HepG2 (cell line): ENCODE results near the gene HOXC10. TPM values are rescaled to one million over a fixed set of nuclear protein-coding genes. Genes with fewer than 3 reads are reported as not detected.

ENCODE experiments used
- ARID4A ChIP-seq: sonication (generic); formaldehyde crosslinking; IDR thresholded peaks from 2 replicates; pipeline ENCODE4 v1.5.0; 2020; ENCODE audit warnings: mild to moderate bottlenecking, missing genetic modification reagents, borderline replicate concordance
- BHLHE40 ChIP-seq: IDR thresholded peaks from 2 replicates; pipeline ENCODE4 v1.6.1; 2011; ENCODE audit warnings: low read length, improper control_type of control experiment
- ELF3 ChIP-seq: IDR thresholded peaks from 2 replicates; pipeline ENCODE4 v1.6.1; 2016; ENCODE audit warnings: missing genetic modification reagents, missing compliant biosample characterization
- HNF4G ChIP-seq, 2 experiments: sonication (generic) in 1 of 2; formaldehyde crosslinking in 1 of 2; IDR thresholded peaks; 2 replicates each; pipeline versions ENCODE4 v1.4.0 to v1.6.1; 2011 to 2020; ENCODE audit warnings: borderline replicate concordance in 2 of 2, low read depth in 2 of 2, mild to moderate bottlenecking in 2 of 2, low read length in 1 of 2, missing genetic modification reagents in 1 of 2, moderate library complexity in 1 of 2
- MTA1 ChIP-seq: sonication (generic); formaldehyde crosslinking; IDR thresholded peaks from 2 replicates; pipeline ENCODE4 v1.4.0; 2020; ENCODE audit warnings: missing genetic modification reagents, mild to moderate bottlenecking, borderline replicate concordance
- NCOR1 ChIP-seq: fragments of 200-600 bp; sonication (generic); IDR thresholded peaks from 2 replicates; pipeline ENCODE4 v1.7.0; 2017; ENCODE audit warnings: antibody characterized with exemption, low read length, borderline replicate concordance
- NKX3-1 ChIP-seq: sonication (generic); formaldehyde crosslinking; IDR thresholded peaks from 2 replicates; pipeline ENCODE4 v1.5.0; 2020; ENCODE audit warnings: missing genetic modification reagents
- NR2F1 ChIP-seq, 2 experiments: fragments of 450-650 bp in 1 of 2; formaldehyde crosslinking in 1 of 2; IDR thresholded peaks; 2 replicates each; pipeline versions ENCODE4 v1.5.0 to v1.6.1; 2016 to 2020; ENCODE audit warnings: mild to moderate bottlenecking in 1 of 2, missing compliant biosample characterization in 1 of 2, missing genetic modification reagents in 1 of 2, moderate library complexity in 1 of 2
- PCBP2 ChIP-seq: fragments of 200-400 bp; formaldehyde crosslinking; optimal IDR thresholded peaks from 2 replicates; pipeline ENCODE3; 2018; ENCODE audit warnings: low read length, low read depth; ENCODE audit not compliant: poor library complexity, severe bottlenecking
- PHF21A ChIP-seq: sonication (generic); formaldehyde crosslinking; IDR thresholded peaks from 2 replicates; pipeline ENCODE4 v1.5.0; 2020; ENCODE audit warnings: mild to moderate bottlenecking, missing genetic modification reagents
- TCF12 ChIP-seq, 2 experiments: fragments of 450-650 bp in 1 of 2; sonication (generic) in 1 of 2; formaldehyde crosslinking in 1 of 2; IDR thresholded peaks; 2 replicates each; pipeline versions ENCODE4 v1.6.1 to v1.8.0; 2017 to 2022; ENCODE audit warnings: antibody characterized with exemption in 1 of 2, mild to moderate bottlenecking in 1 of 2, missing genetic modification reagents in 1 of 2, moderate library complexity in 1 of 2
- ZNF275 ChIP-seq: sonication (generic); formaldehyde crosslinking; IDR thresholded peaks from 2 replicates; pipeline ENCODE4 v1.8.0; 2022; ENCODE audit warnings: missing genetic modification reagents, mild to moderate bottlenecking, inconsistent platforms, borderline replicate concordance
- ZNF501 ChIP-seq: sonication (generic); formaldehyde crosslinking; IDR thresholded peaks from 2 replicates; pipeline ENCODE4 v1.5.1; 2020; ENCODE audit warnings: mild to moderate bottlenecking, moderate library complexity, missing genetic modification reagents
- ZNF646 ChIP-seq: sonication (generic); formaldehyde crosslinking; IDR thresholded peaks from 2 replicates; pipeline ENCODE4 v1.9.0; 2021; ENCODE audit warnings: mild to moderate bottlenecking, missing genetic modification reagents
- ZNF740 ChIP-seq: sonication (generic); formaldehyde crosslinking; IDR thresholded peaks from 2 replicates; pipeline ENCODE4 v1.4.0; 2020; ENCODE audit warnings: missing genetic modification reagents
- polyA plus RNA-seq, 8 experiments: library from polyadenylated mRNA; depleted of rRNA in 3 of 8; stranded (reverse) in 7 of 8; unstranded in 1 of 8; fragments of >200 nt; fragmentation: Illumina TruSeq in 4 of 8; extraction: Trizol in 4 of 8; gene quantifications; 2 replicates each; pipeline versions ENCODE4 v1.2.1 to v1.2.3, GENCODE V29; 2011 to 2016; ENCODE audit warnings: low read depth in 4 of 8, missing spikeins in 1 of 8, mixed read lengths in 1 of 8; ENCODE audit not compliant: insufficient read depth in 1 of 8
- total RNA-seq, 5 experiments: library from RNA; depleted of rRNA; stranded (reverse); fragments of >200 nt; fragmentation: Illumina TruSeq; extraction: Trizol; gene quantifications; 2 replicates each; pipeline ENCODE4 v1.2.3, GENCODE V29; 2016; ENCODE audit warnings: low read depth in 1 of 5

The HOXC10 gene
- total and polyA plus RNA-seq, 2 of the 13 experiments (the other 11 are each of a cell fraction or from before 2014, with no cell fraction given), result not detected

- TF ChIP-seq ZNF646 (no peak), BHLHE40 (no peak), ARID4A (peak; percentile 13; the same call in 1 of the 2 replicates), NR2F1 (CRISPR knock-in tag; IDR thresholded peaks at IDR 0.05) (peak in 1 of 2 experiments; percentile 15; a peak in 1 of 4 replicates), TCF12 (IDR thresholded peaks at IDR 0.05) (no peak), TCF12 (CRISPR knock-in tag; IDR thresholded peaks at IDR 0.05) (no peak), HNF4G (IDR thresholded peaks at IDR 0.05; ENCODE audit: borderline replicate concordance, low read depth, low read length) (peak; percentile 85), HNF4G (CRISPR knock-in tag; IDR thresholded peaks at IDR 0.05; ENCODE audit: borderline replicate concordance, low read depth) (peak; percentile 50; the same call in 1 of the 2 replicates), NKX3-1 (CRISPR knock-in tag) (no peak), NCOR1 (peak; percentile 73; the same call in 1 of the 2 replicates), MTA1 (CRISPR knock-in tag) (0 out of 2 replicates have a peak, but pooled peaks have one; percentile 22), PCBP2 (no peak), ELF3 (CRISPR knock-in tag) (no peak), ZNF275 (CRISPR knock-in tag) (0 out of 2 replicates have a peak, but pooled peaks have one; percentile 15), ZNF740 (CRISPR knock-in tag) (no peak), ZNF501 (CRISPR knock-in tag) (peak; percentile 39), PHF21A (CRISPR knock-in tag) (peak; percentile 70)
These were observed 3.7 kb downstream of the HOXC10 start (continued) for GRCh38 chr12:53988541-53989226.
